Liver (tissue), 9 donors: ENCODE results near the gene LOXL3. TPM values are rescaled to one million over a fixed set of nuclear protein-coding genes. Genes with fewer than 3 reads are reported as not detected.

Experiments
- DNase-seq: peaks from one replicate; pipeline ENCODE4 v3.0.0-alpha.2; 2017; ENCODE audit warnings: low spot score
- H3K27ac ChIP-seq, 2 donors: one replicate each; pipeline ENCODE4 v1.7.0; 2013; ENCODE audit warnings: inconsistent platforms in 2 of 2, low read length in 2 of 2, control low read depth in 1 of 2, low read depth in 1 of 2, mild to moderate bottlenecking in 1 of 2
- H3K27me3 ChIP-seq, 4 donors: one replicate each; pipeline versions ENCODE4 v1.6.1 to v1.7.0; 2013; ENCODE audit warnings: low read length in 3 of 4, inconsistent platforms in 1 of 4, mild to moderate bottlenecking in 1 of 4, moderate library complexity in 1 of 4; ENCODE audit not compliant: control insufficient read depth in 4 of 4, insufficient read depth in 4 of 4
- H3K36me3 ChIP-seq, 4 donors: one replicate each; pipeline versions ENCODE4 v1.6.1 to v1.7.0; 2013; ENCODE audit warnings: low read length in 3 of 4, mild to moderate bottlenecking in 3 of 4, low read depth in 1 of 4, moderate library complexity in 1 of 4; ENCODE audit not compliant: control insufficient read depth in 4 of 4, insufficient read depth in 3 of 4
- H3K4me1 ChIP-seq, 4 donors: one replicate each; pipeline versions ENCODE4 v1.6.1 to v1.7.0; 2013; ENCODE audit warnings: low read length in 3 of 4, mild to moderate bottlenecking in 3 of 4, moderate library complexity in 1 of 4; ENCODE audit not compliant: control insufficient read depth in 4 of 4, insufficient read depth in 4 of 4
- H3K4me3 ChIP-seq, 3 donors: one replicate each; pipeline versions ENCODE4 v1.6.1 to v1.7.0; 2013; ENCODE audit warnings: low read length in 3 of 3, control low read depth in 1 of 3, low read depth in 1 of 3, mild to moderate bottlenecking in 1 of 3
- H3K9ac ChIP-seq, 2 donors: one replicate each; pipeline ENCODE4 v1.7.0; 2013; ENCODE audit warnings: low read length in 2 of 2, mild to moderate bottlenecking in 2 of 2, moderate library complexity in 2 of 2, control low read depth in 1 of 2, low read depth in 1 of 2
- H3K9me3 ChIP-seq, 4 donors: one replicate each; pipeline versions ENCODE4 v1.6.1 to v1.7.0; 2013; ENCODE audit warnings: low read length in 3 of 4; ENCODE audit not compliant: control insufficient read depth in 4 of 4
- ATF3 ChIP-seq: IDR thresholded peaks from 2 replicates; pipeline ENCODE4 v1.6.1; 2016; ENCODE audit warnings: antibody characterized with exemption
- CTCF ChIP-seq: fragments of 150-350 bp; IDR thresholded peaks from 2 replicates; pipeline ENCODE4 v1.5.1; 2017; ENCODE audit warnings: improper control_type of control experiment, low read depth, low read length; ENCODE audit not compliant: missing input control
- EGR1 ChIP-seq, 2 donors: IDR thresholded peaks; 2 replicates each; pipeline ENCODE4 v1.6.1; 2016 to 2018; ENCODE audit warnings: antibody characterized with exemption in 2 of 2, low read depth in 2 of 2
- FOXA1 ChIP-seq: IDR thresholded peaks from 2 replicates; pipeline ENCODE4 v1.6.1; 2016; ENCODE audit warnings: antibody characterized with exemption
- FOXA2 ChIP-seq: IDR thresholded peaks from 2 replicates; pipeline ENCODE4 v1.6.1; 2016; ENCODE audit warnings: antibody characterized with exemption
- GABPA ChIP-seq, 2 donors: IDR thresholded peaks in 1 of 2; conservative IDR thresholded peaks in 1 of 2; 2 replicates each; pipeline ENCODE4 v1.6.1; 2016; ENCODE audit warnings: antibody characterized with exemption in 2 of 2, mild to moderate bottlenecking in 1 of 2, moderate library complexity in 1 of 2
- HNF4A ChIP-seq, 2 donors: conservative IDR thresholded peaks; 2 replicates each; pipeline ENCODE4 v1.6.1; 2016; ENCODE audit warnings: antibody characterized with exemption in 2 of 2, mild to moderate bottlenecking in 2 of 2
- HNF4G ChIP-seq: IDR thresholded peaks from 2 replicates; pipeline ENCODE4 v1.6.1; 2016; ENCODE audit warnings: antibody characterized with exemption
- MAX ChIP-seq: IDR thresholded peaks from 2 replicates; pipeline ENCODE4 v1.6.1; 2016; ENCODE audit warnings: antibody characterized with exemption
- NR2F2 ChIP-seq: IDR thresholded peaks from 2 replicates; pipeline ENCODE4 v1.6.1; 2016; ENCODE audit warnings: antibody characterized with exemption
- RAD21 ChIP-seq, 2 donors: IDR thresholded peaks; 2 replicates each; pipeline ENCODE4 v1.6.1; 2016; ENCODE audit warnings: antibody characterized with exemption in 2 of 2, mild to moderate bottlenecking in 2 of 2
- REST ChIP-seq: IDR thresholded peaks from 2 replicates; pipeline ENCODE4 v1.6.1; 2016; ENCODE audit warnings: antibody characterized with exemption, mild to moderate bottlenecking
- RXRA ChIP-seq, 2 donors: IDR thresholded peaks; 2 replicates each; pipeline ENCODE4 v1.6.1; 2017 to 2018; ENCODE audit warnings: antibody characterized with exemption in 2 of 2, mild to moderate bottlenecking in 1 of 2
- SP1 ChIP-seq: IDR thresholded peaks from 2 replicates; pipeline ENCODE4 v1.6.1; 2018; ENCODE audit warnings: antibody characterized with exemption, mild to moderate bottlenecking
- TAF1 ChIP-seq: conservative IDR thresholded peaks from 2 replicates; pipeline ENCODE4 v1.6.1; 2016; ENCODE audit warnings: antibody characterized with exemption, mild to moderate bottlenecking
- ZBTB33 ChIP-seq: IDR thresholded peaks from 2 replicates; pipeline ENCODE4 v1.6.1; 2016; ENCODE audit warnings: antibody characterized with exemption
- WGBS: extraction: QIAGEN DNeasy Blood & Tissue Kit; methylation state at CpG from one replicate; pipeline ENCODE4 v1.1.7; 2013; 5-methylcytosine and 5-hydroxymethylcytosine counted together
- polyA plus RNA-seq, 2 donors: library from polyadenylated mRNA; stranded (reverse) in 1 of 2; unstranded in 1 of 2; fragments of 200-250 nt in 1 of 2; fragments of >200 nt in 1 of 2; fragmentation: Nextera tagmentation in 1 of 2; extraction: Ambion mirVana in 1 of 2; gene quantifications; one replicate each; pipeline versions ENCODE4 v1.2.1 to v1.2.3, GENCODE V29; 2013 to 2015
- total RNA-seq, 2 donors: library from RNA; depleted of rRNA; stranded (reverse); fragments of >200 nt; gene quantifications; one replicate each; pipeline ENCODE4 v1.2.3, GENCODE V29; 2014
- donor health status: healthy.
- donor health status: healthy.
- donor health status: healthy.
- donor health status: healthy.
- donor health status: healthy.

LOXL3 gene
- total and polyA plus RNA-seq, 4 donors: 0.31 to 2.8 (median 1.3) TPM

GRCh38 chr2:74524005-74524404 is 29.7 kb downstream of the LOXL3 start:
- H3K9me3 ChIP-seq: no peaks in the 10 kb centered on the region
- no peak overlapping the region for H3K9ac ChIP-seq
- H3K4me1 ChIP-seq: peaks cover 6 to 14% (median 11%) of the 10 kb centered on the region in 4 donors
- H3K27me3 ChIP-seq: peaks cover 0 to 3% (median 0%) of the 10 kb centered on the region in 4 donors
- no peak for DNase-seq
- H3K4me3 ChIP-seq: no peak overlapping the region
- no peak overlapping the region for H3K27ac ChIP-seq
- H3K36me3 ChIP-seq: peaks cover 9 to 20% (median 17%) of the 10 kb centered on the region in 4 donors
- 89% methylated on average over 9 of the region's 9 CpGs for WGBS
- TF ChIP-seq SP1: no peak
- TF ChIP-seq TAF1: no peak
- TF ChIP-seq GABPA (IDR thresholded peaks at IDR 0.05 in 1 of 2, conservative IDR thresholded peaks at IDR 0.05 in 1 of 2): no peak
- no peak for TF ChIP-seq HNF4A (conservative IDR thresholded peaks at IDR 0.05)
- TF ChIP-seq HNF4G: no peak
- no peak for TF ChIP-seq ATF3
- no peak for TF ChIP-seq REST
- TF ChIP-seq CTCF: no peak
- TF ChIP-seq RXRA (IDR thresholded peaks at IDR 0.05): no peak
- TF ChIP-seq FOXA1: no peak
- no peak for TF ChIP-seq EGR1 (IDR thresholded peaks at IDR 0.05; ENCODE audit: low read depth in 2 of 2)
- TF ChIP-seq NR2F2: no peak

- WGBS: 77% methylated on average over 3 of the region's 3 CpGs
- no peak for DNase-seq
- H3K4me1 ChIP-seq: no peaks in the 10 kb centered on the region
Measured at GRCh38 chr2:74522516-74522915, 31.2 kb downstream of the LOXL3 start.

More at GRCh38 chr2:74522516-74522915, 31.2 kb downstream of the LOXL3 start:
- Histone ChIP-seq H3K27ac (no peak overlapping the region), H3K9me3 (no peaks in the 10 kb centered on the region), H3K27me3 (peaks cover 0 to 6% (median 0%) of the 10 kb centered on the region in 4 donors), H3K4me3 (no peak overlapping the region), H3K9ac (no peak overlapping the region), H3K36me3 (peaks cover 8 to 18% (median 17%) of the 10 kb centered on the region in 4 donors)
- TF ChIP-seq GABPA (IDR thresholded peaks at IDR 0.05 in 1 of 2, conservative IDR thresholded peaks at IDR 0.05 in 1 of 2) (no peak), MAX (no peak), TAF1 (no peak), EGR1 (IDR thresholded peaks at IDR 0.05; ENCODE audit: low read depth in 2 of 2) (no peak), RAD21 (IDR thresholded peaks at IDR 0.05) (no peak), REST (no peak), ATF3 (no peak), FOXA2 (no peak), HNF4A (conservative IDR thresholded peaks at IDR 0.05) (no peak), FOXA1 (no peak), NR2F2 (no peak), SP1 (no peak), ZBTB33 (no peak), HNF4G (no peak)
